ENCODE measurements around the gene RAB28. TPM values are rescaled to one million over a fixed set of nuclear protein-coding genes. Genes with fewer than 3 reads are reported as not detected.

Gene RAB28
- total and polyA plus RNA-seq, 9 of the 15 experiments (the other 6 are each of a cell fraction or from before 2014, with no cell fraction given) = 6.7 to 40.4 (median 23.0) TPM

- TF ChIP-seq ADNP (tag; IDR thresholded peaks at IDR 0.05) (0 out of 2 replicates have a peak, but pooled peaks have one; percentile 30), RCOR1 (IDR thresholded peaks at IDR 0.05; ENCODE audit: borderline replicate concordance in 1 of 2, low read depth in 2 of 2, low read length in 2 of 2) (0 out of 4 replicates have a peak, but pooled peaks of 1 of the 2 experiments have one; percentile 46), BCL6 (CRISPR knock-in tag; IDR thresholded peaks at IDR 0.05) (no peak), RBM25 (IDR thresholded peaks at IDR 0.05; ENCODE audit: low read depth, low read length, severe bottlenecking) (peak; percentile 98), FOXK1 (CRISPR knock-in tag; IDR thresholded peaks at IDR 0.05; ENCODE audit: borderline replicate concordance) (no peak), BCOR (IDR thresholded peaks at IDR 0.05) (peak; percentile 91), FOXA3 (CRISPR knock-in tag; conservative IDR thresholded peaks at IDR 0.05 in 1 of 2, IDR thresholded peaks at IDR 0.05 in 1 of 2) (no peak), XRCC5 (IDR thresholded peaks at IDR 0.05; ENCODE audit: low read depth, low read length) (no peak), HIVEP1 (CRISPR knock-in tag; IDR thresholded peaks at IDR 0.05) (no peak), PURB (CRISPR knock-in tag; IDR thresholded peaks at IDR 0.05; ENCODE audit: low read depth) (no peak), ZBTB40 (IDR thresholded peaks at IDR 0.05) (no peak), ZBTB40 (CRISPR knock-in tag; IDR thresholded peaks at IDR 0.05) (no peak), ZNF609 (CRISPR knock-in tag; IDR thresholded peaks at IDR 0.05; ENCODE audit: borderline replicate concordance) (no peak), CBX3 (IDR thresholded peaks at IDR 0.05; ENCODE audit: borderline replicate concordance in 1 of 2, low read length in 2 of 2) (peak in 1 of 2 experiments; percentile 37; a peak in 1 of 3 replicates)
Measured at GRCh38 chr4:13526658-13527057, 42.5 kb upstream of the RAB28 start (continued).
